ENCODE data around the gene FGD2.
A peak's percentile ranks its signal among the peaks of the same experiment; 100 is the strongest.

Gene FGD2

GRCh38 chr6:37004044-37004980, 1.1 kb upstream of the FGD2 start:
- no peak overlapping the region for H3K4me3 ChIP-seq (ENCODE audit: low read depth, low read length)
- peak; percentile 64 for DNase-seq (ENCODE audit: low read depth)
- no peak for TF ChIP-seq CTCF (IDR thresholded peaks at IDR 0.05; ENCODE audit: insufficient read depth, low read depth, low read length, missing control alignments)

- peak overlapping the region; percentile 78 for H3K4me3 ChIP-seq (ENCODE audit: low read depth, low read length)
- peak; percentile 47 for DNase-seq (ENCODE audit: low read depth)
- no peak for TF ChIP-seq CTCF (IDR thresholded peaks at IDR 0.05; ENCODE audit: insufficient read depth, low read depth, low read length, missing control alignments)
Measured at GRCh38 chr6:37005827-37006567, 542 bp downstream of the FGD2 start.

- peak overlapping the region; percentile 78 for H3K4me3 ChIP-seq (ENCODE audit: low read depth, low read length)
- no peak for DNase-seq (ENCODE audit: low read depth)
- no peak for TF ChIP-seq CTCF (IDR thresholded peaks at IDR 0.05; ENCODE audit: insufficient read depth, low read depth, low read length, missing control alignments)
Measured at GRCh38 chr6:37006793-37007339, 1.4 kb downstream of the FGD2 start.

GRCh38 chr6:37007340-37008043, 2.0 kb downstream of the FGD2 start:
- TF ChIP-seq CTCF (IDR thresholded peaks at IDR 0.05; ENCODE audit: insufficient read depth, low read depth, low read length, missing control alignments) = no peak
- peak; percentile 78 for DNase-seq (ENCODE audit: low read depth)
- H3K4me3 ChIP-seq (ENCODE audit: low read depth, low read length) = peak overlapping the region; percentile 78

- no peak for DNase-seq (ENCODE audit: low read depth)
- TF ChIP-seq CTCF (IDR thresholded peaks at IDR 0.05; ENCODE audit: insufficient read depth, low read depth, low read length, missing control alignments) = no peak
- peak overlapping the region; percentile 78 for H3K4me3 ChIP-seq (ENCODE audit: low read depth, low read length)
Measured at GRCh38 chr6:37008484-37009465, 3.3 kb downstream of the FGD2 start.

Data from GM12865 (cell line).